Gastrocnemius medialis (tissue), 4 donors: ENCODE data around the gene TANC1. TPM values are rescaled to one million over a fixed set of nuclear protein-coding genes. Genes with fewer than 3 reads are reported as not detected.
A peak's percentile ranks its signal among the peaks of the same experiment; 100 is the strongest.

Experiments
- ATAC-seq, 2 donors: fragments of 150-250 bp; one replicate each; pipeline ENCODE4 v1.9.1; 2016
- DNase-seq, 2 donors: peaks; one replicate each; pipeline ENCODE4 v3.0.0-alpha.2; 2019
- H3K27ac ChIP-seq, 4 donors: fragments of 200-600 bp; sonication (generic); 1 replicate in 1 of 4; 2 replicates in 3 of 4; pipeline ENCODE4 v1.5.1; 2016 to 2018; ENCODE audit warnings: mild to moderate bottlenecking in 2 of 4, moderate library complexity in 1 of 4
- H3K27me3 ChIP-seq, 3 donors: fragments of 200-600 bp; sonication (generic) in 2 of 3; 1 replicate in 1 of 3; 2 replicates in 2 of 3; pipeline versions ENCODE4 v1.5.1 to v1.6.0; 2016 to 2019; ENCODE audit warnings: mild to moderate bottlenecking in 1 of 3, moderate library complexity in 1 of 3
- H3K36me3 ChIP-seq, 2 donors: fragments of 200-600 bp; sonication (generic) in 1 of 2; one replicate each; pipeline ENCODE4 v1.5.1; 2017 to 2018
- H3K4me1 ChIP-seq, 2 donors: fragments of 200-600 bp; sonication (generic) in 1 of 2; one replicate each; pipeline ENCODE4 v1.5.1; 2016 to 2017; ENCODE audit warnings: mild to moderate bottlenecking in 2 of 2
- H3K4me3 ChIP-seq, 4 donors: fragments of 200-600 bp; sonication (generic) in 3 of 4; 1 replicate in 1 of 4; 2 replicates in 3 of 4; pipeline ENCODE4 v1.5.1; 2016 to 2019; ENCODE audit warnings: mild to moderate bottlenecking in 2 of 4
- H3K9me3 ChIP-seq, 3 donors: fragments of 200-600 bp; sonication (generic) in 2 of 3; 1 replicate in 1 of 3; 2 replicates in 2 of 3; pipeline ENCODE4 v1.5.1; 2016 to 2019
- POLR2A ChIP-seq, 2 donors: fragments of 450-650 bp; IDR thresholded peaks; one replicate each; pipeline ENCODE4 v1.6.1; 2017; ENCODE audit warnings: antibody characterized with exemption in 2 of 2, mild to moderate bottlenecking in 2 of 2, moderate library complexity in 2 of 2
- in situ Hi-C, 4 donors: fragments of 200-750 bp; cut with MboI; loops; one replicate each; pipeline versions ENCODE4 v1.15.0 to v1.8.0; 2017; ENCODE audit warnings: low sequenced_read_pairs in 4 of 4
- intact Hi-C: fragments of 100-400 bp; cut with DNase I; formaldehyde crosslinking; loops from one replicate; pipeline ENCODE4 v1.15.1; 2023; ENCODE audit warnings: low total_unique reads
- total RNA-seq, 4 donors: library from RNA; depleted of rRNA; stranded (reverse); fragments of >200 nt; gene quantifications; one replicate each; pipeline versions ENCODE4 v1.1.0 to v1.2.3, GENCODE V29; 2016
- TF ChIP-seq, protein P1 (sequence below), 5 experiments: fragments of 450-650 bp in 3 of 5; fragments of 200-600 bp in 2 of 5; sonication (generic) in 2 of 5; IDR thresholded peaks in 4 of 5; conservative IDR thresholded peaks in 1 of 5; 1 replicate in 4 of 5; 2 replicates in 1 of 5; pipeline ENCODE4 v1.5.1; 2016 to 2019; ENCODE audit warnings: antibody characterized with exemption in 5 of 5, mild to moderate bottlenecking in 3 of 5, moderate library complexity in 3 of 5

The TANC1 gene
- total RNA-seq, 4 donors from 2014 or later: 5.1 to 9.9 (median 5.4) TPM

DNA sequence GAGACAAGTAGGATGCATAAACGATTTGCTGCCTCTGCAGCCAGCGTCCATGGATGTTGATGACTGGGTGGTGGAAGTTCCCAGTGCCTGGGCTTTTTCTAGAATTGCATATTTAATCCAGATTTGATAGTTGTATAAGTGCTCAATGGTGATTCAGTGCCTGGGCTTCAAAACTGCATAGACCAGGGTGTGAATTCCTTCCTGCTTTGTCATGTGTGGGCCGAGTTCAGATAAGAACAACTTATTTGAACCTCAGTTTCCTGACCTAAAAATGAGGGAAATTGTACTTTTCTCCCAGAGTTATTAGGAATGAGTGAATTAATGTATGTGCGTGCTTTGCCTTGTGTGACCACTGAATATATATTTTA lies 163.5 kb downstream of the TANC1 start:
- DNase-seq (no peak), ATAC-seq (no peak)
- no peak overlapping the region for H3K27ac ChIP-seq
- intact Hi-C loops (no loop called here), in situ Hi-C loops (no loop called here)
- H3K4me1 ChIP-seq: peaks cover 7 to 21% of the 10 kb centered on the region in 2 donors
- H3K27me3 ChIP-seq: no peaks in the 10 kb centered on the region
- TF ChIP-seq POLR2A (IDR thresholded peaks at IDR 0.05): no peak
- TF ChIP-seq, protein P1, sequence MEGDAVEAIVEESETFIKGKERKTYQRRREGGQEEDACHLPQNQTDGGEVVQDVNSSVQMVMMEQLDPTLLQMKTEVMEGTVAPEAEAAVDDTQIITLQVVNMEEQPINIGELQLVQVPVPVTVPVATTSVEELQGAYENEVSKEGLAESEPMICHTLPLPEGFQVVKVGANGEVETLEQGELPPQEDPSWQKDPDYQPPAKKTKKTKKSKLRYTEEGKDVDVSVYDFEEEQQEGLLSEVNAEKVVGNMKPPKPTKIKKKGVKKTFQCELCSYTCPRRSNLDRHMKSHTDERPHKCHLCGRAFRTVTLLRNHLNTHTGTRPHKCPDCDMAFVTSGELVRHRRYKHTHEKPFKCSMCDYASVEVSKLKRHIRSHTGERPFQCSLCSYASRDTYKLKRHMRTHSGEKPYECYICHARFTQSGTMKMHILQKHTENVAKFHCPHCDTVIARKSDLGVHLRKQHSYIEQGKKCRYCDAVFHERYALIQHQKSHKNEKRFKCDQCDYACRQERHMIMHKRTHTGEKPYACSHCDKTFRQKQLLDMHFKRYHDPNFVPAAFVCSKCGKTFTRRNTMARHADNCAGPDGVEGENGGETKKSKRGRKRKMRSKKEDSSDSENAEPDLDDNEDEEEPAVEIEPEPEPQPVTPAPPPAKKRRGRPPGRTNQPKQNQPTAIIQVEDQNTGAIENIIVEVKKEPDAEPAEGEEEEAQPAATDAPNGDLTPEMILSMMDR (IDR thresholded peaks at IDR 0.05 in 4 of 5, conservative IDR thresholded peaks at IDR 0.05 in 1 of 5): no peak
- no peaks in the 10 kb centered on the region for H3K9me3 ChIP-seq
- no peak overlapping the region for H3K4me3 ChIP-seq
- no peaks in the 10 kb centered on the region for H3K36me3 ChIP-seq

DNA sequence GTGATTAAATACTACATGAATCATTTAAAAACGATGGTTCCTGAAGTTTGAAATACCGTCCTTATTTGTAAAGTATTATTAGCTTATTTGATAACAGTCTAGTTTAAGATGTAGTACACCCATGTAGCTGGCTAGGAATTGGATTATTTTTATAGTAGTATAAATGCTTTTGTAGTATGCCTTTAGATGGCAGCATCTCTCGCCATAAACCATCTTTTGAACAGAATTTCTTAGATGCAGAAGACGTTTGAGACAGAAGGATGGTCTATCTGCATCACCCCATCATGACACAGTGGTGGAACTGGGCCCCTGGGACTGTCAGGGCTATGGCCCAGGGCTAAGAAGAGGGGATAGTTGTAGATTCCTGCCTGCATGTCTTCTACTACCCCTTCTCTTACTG lies 165.4 kb downstream of the TANC1 start:
- no peak for ATAC-seq
- Histone ChIP-seq H3K4me1 (peaks cover 9 to 32% of the 10 kb centered on the region in 2 donors), H3K27ac (no peak overlapping the region)

DNA sequence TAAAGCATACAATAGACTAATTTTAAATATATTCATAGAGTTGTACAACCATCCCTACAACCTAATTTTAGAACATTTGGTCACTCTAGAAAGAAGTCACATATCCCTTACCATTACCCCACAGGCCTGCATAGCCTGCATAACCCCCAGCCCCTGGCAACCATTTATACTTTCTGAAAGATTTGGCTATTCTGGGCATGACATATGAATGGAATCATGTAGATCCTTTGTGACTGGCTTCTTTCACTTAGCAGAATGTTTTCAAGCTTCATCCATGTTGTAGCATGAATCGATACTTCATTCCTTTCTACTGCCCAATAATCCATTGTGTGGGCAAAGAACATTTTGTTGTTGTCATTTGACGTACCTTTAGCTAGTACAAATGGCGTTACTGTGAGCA lies 166.5 kb downstream of the TANC1 start:
- no peaks in the 10 kb centered on the region for H3K9me3 ChIP-seq
- in situ Hi-C loops: no loop called here
- peaks cover 9 to 29% of the 10 kb centered on the region in 2 donors for H3K4me1 ChIP-seq
- no peaks in the 10 kb centered on the region for H3K36me3 ChIP-seq
- TF ChIP-seq, protein P1 (IDR thresholded peaks at IDR 0.05 in 4 of 5, conservative IDR thresholded peaks at IDR 0.05 in 1 of 5): no peak
- TF ChIP-seq POLR2A (IDR thresholded peaks at IDR 0.05): no peak
- peak overlapping the region in 2 of 4 donors; percentile 15 to 49 for H3K27ac ChIP-seq
- no peaks in the 10 kb centered on the region for H3K27me3 ChIP-seq
- no peak overlapping the region for H3K4me3 ChIP-seq
- ATAC-seq (no peak), DNase-seq (no peak)
- intact Hi-C loops: no loop called here

More for the DNA sequence above, 165.4 kb downstream of the TANC1 start:
- Histone ChIP-seq H3K27me3 (no peaks in the 10 kb centered on the region), H3K9me3 (no peaks in the 10 kb centered on the region), H3K4me3 (no peak overlapping the region), H3K36me3 (no peaks in the 10 kb centered on the region)
- no peak for TF ChIP-seq POLR2A (IDR thresholded peaks at IDR 0.05)
- TF ChIP-seq, protein P1 (IDR thresholded peaks at IDR 0.05 in 4 of 5, conservative IDR thresholded peaks at IDR 0.05 in 1 of 5): no peak
- no peak for DNase-seq
- in situ Hi-C loops: no loop called here
- intact Hi-C loops: no loop called here

DNA sequence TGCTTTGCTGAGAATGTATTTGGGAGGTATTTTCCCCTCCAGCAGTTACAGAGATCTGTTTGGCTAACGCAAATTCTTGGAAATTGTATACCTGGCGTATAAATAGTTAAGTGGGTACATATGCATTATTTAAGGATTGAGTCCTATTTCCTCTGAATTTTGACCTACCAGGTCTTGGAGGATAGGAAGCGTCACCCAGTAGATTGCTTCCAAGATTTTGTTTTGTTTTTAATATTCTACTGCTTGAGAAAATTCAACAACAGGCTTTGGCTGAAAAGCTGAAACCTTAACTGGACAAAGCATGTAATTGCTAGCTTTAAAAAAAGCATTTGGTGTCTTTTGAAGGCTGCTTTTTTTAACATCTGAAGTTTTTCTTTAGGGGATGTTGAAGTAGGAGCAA lies 168.0 kb downstream of the TANC1 start:
- TF ChIP-seq POLR2A (IDR thresholded peaks at IDR 0.05): no peak
- TF ChIP-seq, protein P1 (IDR thresholded peaks at IDR 0.05 in 4 of 5, conservative IDR thresholded peaks at IDR 0.05 in 1 of 5): no peak
- intact Hi-C loops (no loop called here), in situ Hi-C loops (no loop called here)
- H3K4me3 ChIP-seq: no peak overlapping the region
- H3K4me1 ChIP-seq: peaks cover 9 to 28% of the 10 kb centered on the region in 2 donors
- H3K9me3 ChIP-seq: no peaks in the 10 kb centered on the region
- ATAC-seq (no peak), DNase-seq (no peak)
- H3K36me3 ChIP-seq: no peaks in the 10 kb centered on the region
- H3K27ac ChIP-seq: peak overlapping the region in 3 of 4 donors; percentile 0 to 61 (median 49)
- H3K27me3 ChIP-seq: no peaks in the 10 kb centered on the region
